Psoas muscle (tissue), 8 donors: ENCODE measurements around the gene ANKMY1. TPM values are rescaled to one million over a fixed set of nuclear protein-coding genes. Genes with fewer than 3 reads are reported as not detected.

Experiments used
- ATAC-seq, 4 donors: fragments of 200-7000 bp; cut with Tn5 transposase; one replicate each; pipeline ENCODE4 v1.9.1; 2020; ENCODE audit warnings: moderate library complexity in 3 of 4, mild to moderate bottlenecking in 2 of 4
- DNase-seq, 2 donors: peaks; one replicate each; pipeline ENCODE4 v3.0.0-alpha.2; 2020
- H3K27ac ChIP-seq: fragments of 200-600 bp; one replicate; pipeline ENCODE4 v1.8.0; 2022
- H3K27me3 ChIP-seq, 3 donors: fragments of 200-600 bp in 1 of 3; one replicate each; pipeline versions ENCODE4 v1.6.1 to v1.8.0; 2013 to 2022; ENCODE audit warnings: low read length in 2 of 3, mild to moderate bottlenecking in 2 of 3, moderate library complexity in 1 of 3; ENCODE audit not compliant: insufficient read depth in 3 of 3
- H3K36me3 ChIP-seq, 2 donors: fragments of 200-600 bp in 1 of 2; one replicate each; pipeline versions ENCODE4 v1.6.1 to v1.8.0; 2013 to 2022; ENCODE audit warnings: low read depth in 1 of 2, mild to moderate bottlenecking in 1 of 2, moderate library complexity in 1 of 2; ENCODE audit not compliant: insufficient read depth in 1 of 2
- H3K4me1 ChIP-seq: fragments of 200-600 bp; one replicate; pipeline ENCODE4 v1.8.0; 2022
- H3K4me3 ChIP-seq: fragments of 200-600 bp; one replicate; pipeline ENCODE4 v1.8.0; 2022; ENCODE audit warnings: mild to moderate bottlenecking
- H3K9me3 ChIP-seq: fragments of 200-600 bp; one replicate; pipeline ENCODE4 v1.8.0; 2022
- CTCF ChIP-seq: fragments of 200-600 bp; IDR thresholded peaks from one replicate; pipeline ENCODE4 v1.8.0; 2022; ENCODE audit warnings: antibody characterized with exemption
- WGBS, 3 donors: extraction: QIAGEN DNeasy Blood & Tissue Kit; methylation state at CpG; one replicate each; pipeline versions ENCODE4 v1.1.6 to v1.1.7; 2013; 5-methylcytosine and 5-hydroxymethylcytosine counted together
- intact Hi-C, 2 donors: fragments of 100-400 bp; cut with DNase I; formaldehyde crosslinking; loops; one replicate each; pipeline versions ENCODE4 v1.11.0 to v1.14.2; 2022
- polyA plus RNA-seq, 3 donors: library from polyadenylated mRNA; stranded (reverse); fragments of 200-250 nt; gene quantifications; one replicate each; pipeline ENCODE4 v1.2.3, GENCODE V29; 2013
- total RNA-seq, 4 donors: library from RNA; stranded (reverse); fragmentation: NEBNext Ultra II Directional in 2 of 4; extraction: Animal tissue kit (Norgen Biotek cat#: 25700) in 2 of 4; gene quantifications; one replicate each; pipeline versions ENCODE4 v1.2.1 to v1.2.4, GENCODE V29; 2021 to 2023
- donor health status: healthy with polysubstance abuse.
- donor health status: DM: no; HTN: no; CAD: no; lungs with moderate emphysema.
- donor health status: Bipolar disorder and iron deficiency.
- donor health status: healthy.
- donor health status: DM: yes; HTN: yes; CAD: no.
- donor health status: DM: no; HTN: no; CAD: no.
- donor health status: DM: no; HTN: no; CAD: no.
- donor health status: DM: yes; HTN: yes; CAD: no.

Gene ANKMY1
- total and polyA plus RNA-seq, 7 donors, result 1.4 to 5.8 (median 3.0) TPM

- intact Hi-C loops, result no loop called here
- no peaks in the 10 kb centered on the region for H3K27me3 ChIP-seq
- ATAC-seq (no peak), DNase-seq (no peak)
- TF ChIP-seq CTCF, result no peak
- H3K4me1 ChIP-seq, result no peaks in the 10 kb centered on the region
- H3K36me3 ChIP-seq, result peaks cover 0 to 9% of the 10 kb centered on the region in 2 donors
- H3K9me3 ChIP-seq, result no peaks in the 10 kb centered on the region
- no peak overlapping the region for H3K4me3 ChIP-seq
- no peak overlapping the region for H3K27ac ChIP-seq
- WGBS, 3 donors, result 97% methylated on average over 7 of the region's 7 CpGs
These were observed 48.8 kb downstream of the ANKMY1 start for GRCh38 chr2:240508832-240509545.

- DNase-seq, result no peak
- WGBS, 3 donors, result 89 to 93% (median 90%) methylated on average over 11 of the region's 11 CpGs
- intact Hi-C loops, result no loop called here
These were observed 50.0 kb downstream of the ANKMY1 start for GRCh38 chr2:240507778-240508251.

GRCh38 chr2:240507060-240507777 lies 50.6 kb downstream of the ANKMY1 start:
- Histone ChIP-seq H3K4me1 (no peaks in the 10 kb centered on the region), H3K36me3 (peaks cover 0 to 7% of the 10 kb centered on the region in 2 donors), H3K27ac (no peak overlapping the region), H3K27me3 (no peaks in the 10 kb centered on the region), H3K4me3 (no peak overlapping the region), H3K9me3 (no peaks in the 10 kb centered on the region)
- ATAC-seq (no peak), DNase-seq (no peak)
- no peak for TF ChIP-seq CTCF
- intact Hi-C loops, result no loop called here
- 89 to 96% (median 93%) methylated on average over 6 of the region's 6 CpGs for WGBS, 3 donors

More at GRCh38 chr2:240507778-240508251, 50.0 kb downstream of the ANKMY1 start:
- H3K9me3 ChIP-seq, result no peaks in the 10 kb centered on the region
- no peak overlapping the region for H3K4me3 ChIP-seq
- H3K4me1 ChIP-seq, result no peaks in the 10 kb centered on the region
- H3K36me3 ChIP-seq, result peaks cover 0 to 9% of the 10 kb centered on the region in 2 donors
- ATAC-seq, result no peak
- no peak overlapping the region for H3K27ac ChIP-seq
- no peak for TF ChIP-seq CTCF
- no peaks in the 10 kb centered on the region for H3K27me3 ChIP-seq

- no peak for TF ChIP-seq CTCF
- no peak for ATAC-seq
- WGBS, 3 donors, result 87 to 88% (median 87%) methylated on average over 17 of the region's 17 CpGs
- no peak overlapping the region for H3K27ac ChIP-seq
- no peaks in the 10 kb centered on the region for H3K4me1 ChIP-seq
- intact Hi-C loops, result no loop called here
- no peaks in the 10 kb centered on the region for H3K27me3 ChIP-seq
- no peak for DNase-seq
- H3K36me3 ChIP-seq, result peaks cover 0 to 4% of the 10 kb centered on the region in 2 donors
- no peaks in the 10 kb centered on the region for H3K9me3 ChIP-seq
- H3K4me3 ChIP-seq, result no peak overlapping the region
These were observed 51.3 kb downstream of the ANKMY1 start for GRCh38 chr2:240506406-240507059.
